Activated naive CD4-positive, alpha-beta T cell (primary cell): ENCODE measurements around the gene HSH2D.
"Not testable (repeated sequence)": the region's sequence is repeated elsewhere in the genome, so short reads cannot be mapped to it uniquely, and the experiment has no call there.

ENCODE experiments used
- DNase-seq, 4 experiments: peaks; one replicate each; lab custom pipeline; 2025; lab: John Stamatoyannopoulos, UW

HSH2D gene

GRCh38 chr19:16119075-16119857, 24.2 kb upstream of the HSH2D start:
- not testable (repeated sequence) for DNase-seq

- no peak for DNase-seq
Observed at GRCh38 chr19:16121141-16121540, 22.3 kb upstream of the HSH2D start.

GRCh38 chr19:16121967-16122366, 21.5 kb upstream of the HSH2D start:
- DNase-seq, result no peak

GRCh38 chr19:16124953-16125352, 18.5 kb upstream of the HSH2D start:
- DNase-seq, result no peak

GRCh38 chr19:16125737-16126495, 17.6 kb upstream of the HSH2D start:
- DNase-seq, result no peak

GRCh38 chr19:16127080-16127479, 16.4 kb upstream of the HSH2D start:
- DNase-seq, result no peak

GRCh38 chr19:16127776-16128371, 15.6 kb upstream of the HSH2D start:
- DNase-seq, result no peak

GRCh38 chr19:16131648-16132047, 11.8 kb upstream of the HSH2D start:
- DNase-seq, result no peak

- no peak for DNase-seq
Observed at GRCh38 chr19:16133818-16134217, 9.7 kb upstream of the HSH2D start.

- DNase-seq, result no peak
Observed at GRCh38 chr19:16134510-16134909, 9.0 kb upstream of the HSH2D start.

- no peak for DNase-seq
Observed at GRCh38 chr19:16135430-16136127, 7.9 kb upstream of the HSH2D start.

- DNase-seq, result no peak
Observed at GRCh38 chr19:16136185-16136999, 7.1 kb upstream of the HSH2D start.

- DNase-seq, result no peak
Observed at GRCh38 chr19:16139752-16140151, 3.7 kb upstream of the HSH2D start.

GRCh38 chr19:16141043-16141442, 2.4 kb upstream of the HSH2D start:
- DNase-seq, result no peak

GRCh38 chr19:16142032-16142580, 1.4 kb upstream of the HSH2D start:
- DNase-seq, result no peak

- no peak for DNase-seq
Observed at GRCh38 chr19:16144216-16144581, 714 bp downstream of the HSH2D start.

- no peak for DNase-seq
Observed at GRCh38 chr19:16146112-16146511, 2.6 kb downstream of the HSH2D start.

- DNase-seq, result no peak
Observed at GRCh38 chr19:16148443-16149229, 5.2 kb downstream of the HSH2D start.

GRCh38 chr19:16153582-16154336, 10.3 kb downstream of the HSH2D start:
- no peak for DNase-seq

- no peak for DNase-seq
Observed at GRCh38 chr19:16154557-16154956, 11.1 kb downstream of the HSH2D start.
